ENCODE results near the gene CBL.

DNA sequence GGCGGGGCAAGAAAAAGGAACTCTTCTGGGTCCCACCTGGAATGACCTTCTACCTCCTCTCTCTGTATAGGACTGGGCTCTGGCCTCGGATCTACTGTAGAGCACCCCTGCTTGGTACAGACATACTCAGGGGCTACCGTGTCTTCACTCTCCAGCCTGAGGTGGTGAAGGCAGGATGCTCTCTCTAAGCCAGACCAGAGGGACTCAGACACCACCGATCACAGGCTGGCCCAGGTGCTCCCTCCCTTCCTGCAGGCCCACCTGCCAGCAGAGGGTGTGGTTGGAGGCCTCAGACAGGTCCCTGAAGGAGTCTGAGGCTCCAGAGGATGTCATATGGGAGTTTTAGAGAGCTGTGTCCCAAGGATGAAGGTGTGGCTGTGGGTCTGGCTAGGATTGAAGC is 16.7 kb upstream of the CBL start:
- TF ChIP-seq E2F8 (IDR thresholded peaks at IDR 0.05; ENCODE audit: low read depth, partially characterized antibody) (no peak), TAF1 (IDR thresholded peaks at IDR 0.05; ENCODE audit: borderline replicate concordance, low read depth, low read length) (no peak), RCOR1 (conservative IDR thresholded peaks at IDR 0.05; ENCODE audit: low read depth, low read length) (no peak), IRF3 (IDR thresholded peaks at IDR 0.05) (no peak), POLR2AphosphoS5 (IDR thresholded peaks at IDR 0.05; ENCODE audit: low read length) (no peak), RELA (IDR thresholded peaks at IDR 0.05; ENCODE audit: borderline replicate concordance, partially characterized antibody) (no peak), SREBF2 (IDR thresholded peaks at IDR 0.05; ENCODE audit: low read length) (no peak), EP300 (IDR thresholded peaks at IDR 0.05; ENCODE audit: borderline replicate concordance in 1 of 2, control insufficient read depth in 1 of 2, low read depth in 2 of 2, low read length in 2 of 2) (no peak), EZH2 (IDR thresholded peaks at IDR 0.05; ENCODE audit: borderline replicate concordance, control insufficient read depth, low read depth, low read length) (no peak), BHLHE40 (IDR thresholded peaks at IDR 0.05; ENCODE audit: borderline replicate concordance in 1 of 2, low read depth in 2 of 2, low read length in 1 of 2) (no peak), RFX5 (IDR thresholded peaks at IDR 0.05; ENCODE audit: low read depth, low read length) (no peak), CBX5 (IDR thresholded peaks at IDR 0.05; ENCODE audit: low read depth) (no peak)
- TF ChIP-seq, protein P1, sequence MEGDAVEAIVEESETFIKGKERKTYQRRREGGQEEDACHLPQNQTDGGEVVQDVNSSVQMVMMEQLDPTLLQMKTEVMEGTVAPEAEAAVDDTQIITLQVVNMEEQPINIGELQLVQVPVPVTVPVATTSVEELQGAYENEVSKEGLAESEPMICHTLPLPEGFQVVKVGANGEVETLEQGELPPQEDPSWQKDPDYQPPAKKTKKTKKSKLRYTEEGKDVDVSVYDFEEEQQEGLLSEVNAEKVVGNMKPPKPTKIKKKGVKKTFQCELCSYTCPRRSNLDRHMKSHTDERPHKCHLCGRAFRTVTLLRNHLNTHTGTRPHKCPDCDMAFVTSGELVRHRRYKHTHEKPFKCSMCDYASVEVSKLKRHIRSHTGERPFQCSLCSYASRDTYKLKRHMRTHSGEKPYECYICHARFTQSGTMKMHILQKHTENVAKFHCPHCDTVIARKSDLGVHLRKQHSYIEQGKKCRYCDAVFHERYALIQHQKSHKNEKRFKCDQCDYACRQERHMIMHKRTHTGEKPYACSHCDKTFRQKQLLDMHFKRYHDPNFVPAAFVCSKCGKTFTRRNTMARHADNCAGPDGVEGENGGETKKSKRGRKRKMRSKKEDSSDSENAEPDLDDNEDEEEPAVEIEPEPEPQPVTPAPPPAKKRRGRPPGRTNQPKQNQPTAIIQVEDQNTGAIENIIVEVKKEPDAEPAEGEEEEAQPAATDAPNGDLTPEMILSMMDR (IDR thresholded peaks at IDR 0.05 in 2 of 3, conservative IDR thresholded peaks at IDR 0.05 in 1 of 3; ENCODE audit: control insufficient read depth in 2 of 3, extremely low read depth in 1 of 3, insufficient read depth in 1 of 3, low read depth in 3 of 3, low read length in 3 of 3), result no peak

All from GM12878 (cell line).